Mammary epithelial cell (primary cell): Measurements from ENCODE around the gene OR8B2.

Experiments used
- EZH2 ChIP-seq: IDR thresholded peaks from 2 replicates; pipeline ENCODE4 v1.6.1; 2012; ENCODE audit warnings: low read length, inconsistent platforms, borderline replicate concordance
- TF ChIP-seq, protein P1 (sequence below), 2 donors: IDR thresholded peaks in 1 of 2; conservative IDR thresholded peaks in 1 of 2; 2 replicates each; pipeline ENCODE4 v1.5.1; 2011 to 2012; ENCODE audit warnings: inconsistent platforms in 2 of 2, low read length in 2 of 2, mild to moderate bottlenecking in 2 of 2, control low read depth in 1 of 2, low read depth in 1 of 2; ENCODE audit not compliant: insufficient read depth in 1 of 2; ENCODE audit errors: extremely low read depth in 1 of 2

DNA sequence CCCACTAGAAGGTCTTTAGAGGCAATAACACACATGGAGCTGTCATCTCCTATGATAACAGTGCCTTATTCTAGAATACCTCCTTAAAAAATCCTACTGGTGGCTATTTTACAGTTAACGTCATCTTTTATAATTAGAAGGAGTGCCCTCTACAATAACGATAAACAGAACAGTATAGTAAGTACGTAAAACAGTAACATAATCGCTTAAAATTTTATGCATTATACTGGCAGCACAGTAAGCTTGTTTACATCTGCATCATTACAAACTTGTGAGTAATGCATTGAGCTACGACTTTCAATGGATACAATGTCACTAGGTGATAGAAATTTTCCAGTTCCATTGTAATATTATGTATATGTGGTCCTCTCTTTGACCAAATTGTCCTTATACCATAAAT is 40.0 kb downstream of the OR8B2 start:
- TF ChIP-seq, protein P1, sequence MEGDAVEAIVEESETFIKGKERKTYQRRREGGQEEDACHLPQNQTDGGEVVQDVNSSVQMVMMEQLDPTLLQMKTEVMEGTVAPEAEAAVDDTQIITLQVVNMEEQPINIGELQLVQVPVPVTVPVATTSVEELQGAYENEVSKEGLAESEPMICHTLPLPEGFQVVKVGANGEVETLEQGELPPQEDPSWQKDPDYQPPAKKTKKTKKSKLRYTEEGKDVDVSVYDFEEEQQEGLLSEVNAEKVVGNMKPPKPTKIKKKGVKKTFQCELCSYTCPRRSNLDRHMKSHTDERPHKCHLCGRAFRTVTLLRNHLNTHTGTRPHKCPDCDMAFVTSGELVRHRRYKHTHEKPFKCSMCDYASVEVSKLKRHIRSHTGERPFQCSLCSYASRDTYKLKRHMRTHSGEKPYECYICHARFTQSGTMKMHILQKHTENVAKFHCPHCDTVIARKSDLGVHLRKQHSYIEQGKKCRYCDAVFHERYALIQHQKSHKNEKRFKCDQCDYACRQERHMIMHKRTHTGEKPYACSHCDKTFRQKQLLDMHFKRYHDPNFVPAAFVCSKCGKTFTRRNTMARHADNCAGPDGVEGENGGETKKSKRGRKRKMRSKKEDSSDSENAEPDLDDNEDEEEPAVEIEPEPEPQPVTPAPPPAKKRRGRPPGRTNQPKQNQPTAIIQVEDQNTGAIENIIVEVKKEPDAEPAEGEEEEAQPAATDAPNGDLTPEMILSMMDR (conservative IDR thresholded peaks at IDR 0.05 in 1 of 2, IDR thresholded peaks at IDR 0.05 in 1 of 2; ENCODE audit: extremely low read depth in 1 of 2, insufficient read depth in 1 of 2, low read depth in 1 of 2, low read length in 2 of 2) = no peak
- no peak for TF ChIP-seq EZH2
